K562 (cell line): Measurements from ENCODE around the gene SPTBN2. TPM values are rescaled to one million over a fixed set of nuclear protein-coding genes. Genes with fewer than 3 reads are reported as not detected.
A peak's percentile ranks its signal among the peaks of the same experiment; 100 is the strongest.

Experiments used
- ATAC-seq: fragments of 200-7000 bp; cut with Tn5 transposase; 3 replicates; pipeline ENCODE4 v1.9.1; 2020; ENCODE audit warnings: moderate library complexity
- BruUV-seq: library from RNA; stranded (reverse); fragments of 400-500 nt; replicated peaks from 2 replicates; lab custom pipeline; 2021; lab: Mats Ljungman, UMichigan
- CTCF ChIA-PET: fragments of 300-600 bp; formaldehyde crosslinking; extraction: SDS; loops from one replicate; lab custom pipeline; 2021; ENCODE audit warnings: low intra/inter-chr PET ratio; lab: Yijun Ruan, JAX
- POLR2A ChIA-PET: fragments of 300-600, 350-650 bp; sonication (Branson Sonifier 250); formaldehyde crosslinking; extraction: SDS; loops from one replicate; lab custom pipeline; 2021; ENCODE audit warnings: antibody characterized with exemption, inconsistent platforms; lab: Yijun Ruan, JAX
- DNase-seq, 4 experiments: peaks; one replicate each; pipeline versions ENCODE4 v3.0.0 to v3.0.0-alpha.2; 2011 to 2018; ENCODE audit warnings: low spot score in 3 of 4, mixed read lengths in 3 of 4; ENCODE audit errors: extremely low read depth in 1 of 4
- FAIRE-seq: peaks from 2 replicates; lab custom pipeline; 2011; peaks lifted over from hg19 to GRCh38; lab: Jason Lieb, UNC
- H2AFZ ChIP-seq: 2 replicates; pipeline ENCODE4 v1.6.0; 2011; ENCODE audit warnings: low read depth, low read length, control low read depth, inconsistent platforms
- H3K27ac ChIP-seq: fragments of 200-600 bp; 3 replicates; pipeline ENCODE4 v1.8.0; 2011; ENCODE audit warnings: low read depth, mild to moderate bottlenecking, control low read depth, inconsistent platforms, low read length, moderate library complexity, mixed read lengths; ENCODE audit errors: extremely low read depth
- H3K27me3 ChIP-seq, 2 experiments: fragments of 300-600 bp in 1 of 2; 2 replicates in 1 of 2; 3 replicates in 1 of 2; pipeline versions ENCODE4 v1.6.0 to v1.8.0; 2011; ENCODE audit warnings: inconsistent platforms in 2 of 2, low read length in 2 of 2, mild to moderate bottlenecking in 1 of 2, mixed read lengths in 1 of 2, moderate library complexity in 1 of 2; ENCODE audit not compliant: control insufficient read depth in 2 of 2, insufficient read depth in 2 of 2
- H3K36me3 ChIP-seq: fragments of 300-600 bp; 3 replicates; pipeline ENCODE4 v1.8.0; 2011; ENCODE audit warnings: mild to moderate bottlenecking, low read length, inconsistent platforms; ENCODE audit not compliant: control insufficient read depth, insufficient read depth
- H3K4me1 ChIP-seq, 2 experiments: fragments of 200-600 bp in 1 of 2; replicated peaks in 1 of 2; 2 replicates in 1 of 2; 3 replicates in 1 of 2; pipeline versions ENCODE4 v1.5.1 to v1.8.0; 2011; ENCODE audit warnings: inconsistent platforms in 2 of 2, low read length in 2 of 2, mild to moderate bottlenecking in 1 of 2, mixed read lengths in 1 of 2, moderate library complexity in 1 of 2; ENCODE audit not compliant: control insufficient read depth in 2 of 2, insufficient read depth in 2 of 2
- H3K4me2 ChIP-seq: 2 replicates; pipeline ENCODE4 v1.6.1; 2011; ENCODE audit warnings: low read length, control low read depth, inconsistent platforms, mixed read lengths; ENCODE audit not compliant: insufficient read depth
- H3K4me3 ChIP-seq: fragments of 200-600 bp; sonication (generic), shearing (Covaris generic); 2 replicates; pipeline ENCODE4 v1.5.1; 2016; ENCODE audit warnings: control low read depth, inconsistent platforms
- H3K79me2 ChIP-seq: fragments of 200-600 bp; 3 replicates; pipeline ENCODE4 v1.8.0; 2011; ENCODE audit warnings: low read length, inconsistent platforms; ENCODE audit not compliant: control insufficient read depth, insufficient read depth
- H3K9ac ChIP-seq, 2 experiments: 2 replicates each; pipeline versions ENCODE4 v1.6.0 to v1.6.1; 2011; ENCODE audit warnings: low read depth in 2 of 2, low read length in 2 of 2, control low read depth in 1 of 2, inconsistent platforms in 1 of 2, mild to moderate bottlenecking in 1 of 2, mixed read lengths in 1 of 2; ENCODE audit not compliant: insufficient read depth in 1 of 2
- H3K9me1 ChIP-seq: one replicate; pipeline ENCODE4 v1.6.0; 2011; ENCODE audit warnings: inconsistent platforms, mild to moderate bottlenecking, low read length, moderate library complexity; ENCODE audit not compliant: control insufficient read depth, insufficient read depth
- H3K9me3 ChIP-seq: replicated peaks from 2 replicates; pipeline ENCODE4 v1.5.1; 2011; ENCODE audit warnings: low read depth, low read length, inconsistent platforms; ENCODE audit not compliant: control insufficient read depth, insufficient read depth
- H4K20me1 ChIP-seq: replicated peaks from 2 replicates; pipeline ENCODE4 v1.6.1; 2011; ENCODE audit warnings: low read length, inconsistent platforms, mixed read lengths; ENCODE audit not compliant: control insufficient read depth, insufficient read depth
- BCOR ChIP-seq: fragments of 450-650 bp; IDR thresholded peaks from 2 replicates; pipeline ENCODE4 v1.6.1; 2016
- FOXM1 ChIP-seq, 2 experiments: fragments of 450-650 bp in 1 of 2; sonication (generic) in 1 of 2; formaldehyde crosslinking in 1 of 2; IDR thresholded peaks; 2 replicates each; pipeline versions ENCODE4 v1.6.1 to v1.9.0; 2017 to 2022; ENCODE audit warnings: low read depth in 2 of 2, mild to moderate bottlenecking in 2 of 2, missing genetic modification reagents in 1 of 2, moderate library complexity in 1 of 2
- IFI16 ChIP-seq: fragments of 250-450 bp; sonication (Bioruptor Pico); IDR thresholded peaks from 2 replicates; pipeline ENCODE4 v2.1.2; 2022; ENCODE audit warnings: mild to moderate bottlenecking, inconsistent platforms
- MYBL2 ChIP-seq, 2 experiments: fragments of 450-650 bp in 1 of 2; sonication (generic) in 1 of 2; formaldehyde crosslinking in 1 of 2; IDR thresholded peaks; 2 replicates each; pipeline versions ENCODE4 v1.6.1 to v1.8.1; 2017 to 2022; ENCODE audit warnings: borderline replicate concordance in 1 of 2, inconsistent platforms in 1 of 2, low read depth in 1 of 2, mild to moderate bottlenecking in 1 of 2, missing genetic modification reagents in 1 of 2, moderate library complexity in 1 of 2
- NR4A1 ChIP-seq, 2 experiments: fragments of 250-450 bp in 1 of 2; fragments of 450-650 bp in 1 of 2; sonication (Bioruptor Pico) in 1 of 2; IDR thresholded peaks; 2 replicates each; pipeline versions ENCODE4 v1.4.0 to v1.6.1; 2016 to 2020; ENCODE audit warnings: mild to moderate bottlenecking in 2 of 2, missing compliant biosample characterization in 1 of 2, missing genetic modification characterization in 1 of 2, moderate library complexity in 1 of 2
- OTX1 ChIP-seq: fragments of 450-650 bp; formaldehyde crosslinking; IDR thresholded peaks from 2 replicates; pipeline ENCODE4 v1.4.0; 2022; ENCODE audit warnings: mild to moderate bottlenecking
- POLR3A ChIP-seq: IDR thresholded peaks from 2 replicates; pipeline ENCODE4 v1.6.1; 2011; ENCODE audit warnings: borderline replicate concordance, mild to moderate bottlenecking, moderate library complexity; ENCODE audit not compliant: insufficient read length, insufficient read depth; ENCODE audit errors: extremely low read depth
- RBM25 ChIP-seq: fragments of 200-400 bp; formaldehyde crosslinking; IDR thresholded peaks from 2 replicates; pipeline ENCODE4 v1.6.1; 2018; ENCODE audit warnings: low read length, low read depth, moderate library complexity; ENCODE audit not compliant: severe bottlenecking
- RCOR1 ChIP-seq, 2 experiments: IDR thresholded peaks; 2 replicates each; pipeline ENCODE4 v1.6.1; 2012; ENCODE audit warnings: low read depth in 2 of 2, low read length in 2 of 2, borderline replicate concordance in 1 of 2, improper control_type of control experiment in 1 of 2
- TEAD4 ChIP-seq, 2 experiments: sonication (generic) in 1 of 2; formaldehyde crosslinking in 1 of 2; IDR thresholded peaks; 2 replicates each; pipeline versions ENCODE4 v1.6.1 to v1.8.0; 2012 to 2022; ENCODE audit warnings: borderline replicate concordance in 1 of 2, inconsistent platforms in 1 of 2, low read length in 1 of 2, mild to moderate bottlenecking in 1 of 2, missing genetic modification reagents in 1 of 2
- WGBS: fragments of 100-300 bp; shearing (Covaris generic); methylation state at CpG from one replicate; pipeline ENCODE4 v1.1.6; 2016; ENCODE audit warnings: low coverage, mixed read lengths; ENCODE audit not compliant: insufficient coverage; ENCODE audit errors: missing lambda C conversion rate; 5-methylcytosine and 5-hydroxymethylcytosine counted together
- in situ Hi-C: fragments of 300-500 bp; cut with MboI; formaldehyde crosslinking; loops from 4 replicates; pipeline ENCODE4 v1.15.0; 2018; ENCODE audit warnings: inconsistent platforms, mixed read lengths
- intact Hi-C: fragments of 100-400 bp; cut with micrococcal nuclease; formaldehyde crosslinking; loops from 2 replicates; pipeline ENCODE4 v1.14.2; 2022
- polyA plus RNA-seq, 8 experiments: library from polyadenylated mRNA; depleted of rRNA in 4 of 8; stranded (reverse) in 5 of 8; unstranded in 3 of 8; fragments of >200 nt; fragmentation: Nextera tagmentation in 2 of 8; fragmentation: Illumina TruSeq in 1 of 8; extraction: Ambion mirVana in 2 of 8; extraction: Trizol in 1 of 8; gene quantifications; 2 replicates each; pipeline versions ENCODE4 v1.2.1 to v1.2.3, GENCODE V29; 2011 to 2014; ENCODE audit warnings: inconsistent platforms in 1 of 8, missing spikeins in 1 of 8
- total RNA-seq, 7 experiments: library from RNA; depleted of rRNA in 6 of 7; stranded (reverse); fragments of >200 nt in 6 of 7; fragmentation: Illumina TruSeq in 2 of 7; extraction: Trizol in 2 of 7; gene quantifications; 2 replicates each; pipeline versions ENCODE4 v1.2.1 to v1.2.3, GENCODE V29; 2011 to 2021; ENCODE audit warnings: low replicate concordance in 1 of 7
- TF ChIP-seq, protein P1 (sequence below): sonication (generic); IDR thresholded peaks from 2 replicates; pipeline ENCODE4 v1.6.1; 2016

The SPTBN2 gene
- total and polyA plus RNA-seq, 9 of the 15 experiments (the other 6 are each of a cell fraction or from before 2014, with no cell fraction given) = 0.38 to 56.5 (median 19.7) TPM

DNA sequence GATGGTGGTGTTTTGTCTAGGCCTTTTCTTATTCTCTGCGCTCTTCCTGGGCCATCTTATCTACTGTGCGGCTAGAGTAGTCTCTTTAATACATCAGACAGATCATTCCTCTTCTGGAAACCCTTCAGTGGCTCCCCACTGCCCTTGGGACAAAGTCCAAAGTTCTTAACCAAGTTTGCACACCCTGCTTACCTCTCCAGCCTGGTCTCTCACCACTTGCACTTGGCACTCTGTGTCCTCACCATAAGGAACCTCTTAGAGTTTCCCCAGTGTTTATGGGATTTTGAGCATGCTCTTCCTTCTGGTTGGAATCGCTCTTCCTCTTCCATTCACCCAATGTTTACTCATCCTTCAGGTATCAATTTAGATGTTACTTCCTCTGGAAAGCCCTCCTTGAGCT is 5.2 kb upstream of the SPTBN2 start (continued):
- TF ChIP-seq IFI16 (CRISPR knock-in tag) = no peak
- TF ChIP-seq, all 486 proteins: peak for 0

DNA sequence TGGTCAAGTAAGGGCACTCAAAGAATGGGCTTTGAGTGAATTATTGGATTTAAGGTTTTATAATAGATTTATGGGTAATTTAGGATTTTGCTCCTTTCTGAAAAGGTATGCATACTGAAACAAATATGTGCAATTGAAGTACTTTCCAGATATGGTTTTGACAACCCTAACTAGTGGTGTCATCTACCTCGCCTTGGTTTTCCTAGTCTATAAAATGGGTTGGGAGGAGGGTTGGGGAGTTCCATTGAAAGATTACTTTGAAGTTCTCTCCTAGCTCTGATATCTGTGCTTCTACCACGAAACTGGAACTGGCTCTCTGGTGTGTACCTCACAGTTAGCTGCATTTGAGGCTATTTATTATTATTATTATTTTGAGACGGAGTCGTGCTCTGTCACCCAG is 431 bp upstream of the SPTBN2 start:
- no peaks in the 10 kb centered on the region; the same call in 1 of the 2 replicates for H4K20me1 ChIP-seq
- TF ChIP-seq TEAD4 (IDR thresholded peaks at IDR 0.05; ENCODE audit: low read length) (0 out of 2 replicates have a peak, but pooled peaks have one; percentile 3), TEAD4 (CRISPR knock-in tag; IDR thresholded peaks at IDR 0.05; ENCODE audit: borderline replicate concordance) (no peak), RBM25 (peak; percentile 87), BCOR (peak; percentile 87), POLR3A (no peak), NR4A1 (CRISPR knock-in tag; IDR thresholded peaks at IDR 0.05) (no peak), NR4A1 (tag; IDR thresholded peaks at IDR 0.05) (peak; percentile 9; the same call in 1 of the 2 replicates), MYBL2 (IDR thresholded peaks at IDR 0.05; ENCODE audit: low read depth) (no peak), MYBL2 (CRISPR knock-in tag; IDR thresholded peaks at IDR 0.05; ENCODE audit: borderline replicate concordance) (no peak), OTX1 (CRISPR knock-in tag) (no peak), RCOR1 (IDR thresholded peaks at IDR 0.05; ENCODE audit: borderline replicate concordance in 1 of 2, low read depth in 2 of 2, low read length in 2 of 2) (0 out of 4 replicates have a peak, but pooled peaks of 1 of the 2 experiments have one; percentile 10), FOXM1 (IDR thresholded peaks at IDR 0.05; ENCODE audit: low read depth) (0 out of 2 replicates have a peak, but pooled peaks have one; percentile 0), FOXM1 (CRISPR knock-in tag; IDR thresholded peaks at IDR 0.05; ENCODE audit: low read depth) (no peak)
- TF ChIP-seq, protein P1, sequence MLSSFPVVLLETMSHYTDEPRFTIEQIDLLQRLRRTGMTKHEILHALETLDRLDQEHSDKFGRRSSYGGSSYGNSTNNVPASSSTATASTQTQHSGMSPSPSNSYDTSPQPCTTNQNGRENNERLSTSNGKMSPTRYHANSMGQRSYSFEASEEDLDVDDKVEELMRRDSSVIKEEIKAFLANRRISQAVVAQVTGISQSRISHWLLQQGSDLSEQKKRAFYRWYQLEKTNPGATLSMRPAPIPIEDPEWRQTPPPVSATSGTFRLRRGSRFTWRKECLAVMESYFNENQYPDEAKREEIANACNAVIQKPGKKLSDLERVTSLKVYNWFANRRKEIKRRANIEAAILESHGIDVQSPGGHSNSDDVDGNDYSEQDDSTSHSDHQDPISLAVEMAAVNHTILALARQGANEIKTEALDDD = 0 out of 2 replicates have a peak, but pooled peaks have one; percentile 9
- TF ChIP-seq, all 486 proteins: peak for 7
- FAIRE-seq (no peak), DNase-seq (no peak), ATAC-seq (no peak)
- H3K4me3 ChIP-seq = no peak overlapping the region
- in situ Hi-C loops = no loop called here
- 68% methylated on average over 4 of the region's 4 CpGs for WGBS
- POLR2A ChIA-PET = interaction anchor here (1.0 to 1.2 kb wide), 3 partner anchors 15 to 116 kb away, joined by 3 to 5 read pairs (median 4); no protein-coding TSS in a partner anchor
- H3K36me3 ChIP-seq = 0 out of 3 replicates have a peak, but pooled peaks cover 3% of the 10 kb centered on the region
- H3K4me2 ChIP-seq = peak overlapping the region; percentile 90; the same call in 1 of the 2 replicates
- intact Hi-C loops = no loop called here
- peaks cover 22% of the 10 kb centered on the region for H3K79me2 ChIP-seq
- CTCF ChIA-PET = no interaction called here
- H3K27ac ChIP-seq = no peak overlapping the region
- peaks cover 0 to 3% of the 10 kb centered on the region in 2 experiments; a peak in 1 of 5 replicates for H3K27me3 ChIP-seq
- no TSS peak for BruUV-seq
- H3K9ac ChIP-seq = no peak overlapping the region
- H3K4me1 ChIP-seq = peaks cover 19 to 31% of the 10 kb centered on the region in 2 experiments; a peak in 4 of 5 replicates
- peak overlapping the region; percentile 95; the same call in 1 of the 2 replicates for H2AFZ ChIP-seq
- no peaks in the 10 kb centered on the region for H3K9me1 ChIP-seq
- H3K9me3 ChIP-seq = no peaks in the 10 kb centered on the region
